HCT116 (cell line): Measurements from ENCODE around the gene DOK6.

Experiments
- EZH2phosphoT487 ChIP-seq: fragments of 200-600 bp; IDR thresholded peaks from 2 replicates; pipeline ENCODE4 v1.6.1; 2018; ENCODE audit warnings: antibody characterized with exemption, borderline replicate concordance
- JUND ChIP-seq: IDR thresholded peaks from 2 replicates; pipeline ENCODE4 v1.6.1; 2012
- POLR2A ChIP-seq: IDR thresholded peaks from 2 replicates; pipeline ENCODE4 v1.7.0; 2011; ENCODE audit warnings: borderline replicate concordance; ENCODE audit not compliant: insufficient read depth, insufficient read length; ENCODE audit errors: extremely low read depth
- SRF ChIP-seq: IDR thresholded peaks from 2 replicates; pipeline ENCODE4 v1.6.1; 2012; ENCODE audit warnings: low read depth
- YY1 ChIP-seq: IDR thresholded peaks from 2 replicates; pipeline ENCODE4 v1.6.1; 2011; ENCODE audit warnings: low read length, low read depth, moderate library complexity, mild to moderate bottlenecking; ENCODE audit not compliant: insufficient replicate concordance; ENCODE audit errors: extremely low read depth
- TF ChIP-seq, protein P1 (sequence below), 3 experiments: fragments of 200-600 bp in 1 of 3; sonication (generic) in 1 of 3; IDR thresholded peaks in 2 of 3; conservative IDR thresholded peaks in 1 of 3; 2 replicates each; pipeline ENCODE4 v1.5.1; 2012 to 2017; ENCODE audit warnings: low read depth in 2 of 3, low read length in 2 of 3, antibody characterized with exemption in 1 of 3, borderline replicate concordance in 1 of 3, control low read depth in 1 of 3, mild to moderate bottlenecking in 1 of 3, mixed read lengths in 1 of 3, mixed run types in 1 of 3, moderate library complexity in 1 of 3; ENCODE audit not compliant: insufficient read depth in 1 of 3

DNA sequence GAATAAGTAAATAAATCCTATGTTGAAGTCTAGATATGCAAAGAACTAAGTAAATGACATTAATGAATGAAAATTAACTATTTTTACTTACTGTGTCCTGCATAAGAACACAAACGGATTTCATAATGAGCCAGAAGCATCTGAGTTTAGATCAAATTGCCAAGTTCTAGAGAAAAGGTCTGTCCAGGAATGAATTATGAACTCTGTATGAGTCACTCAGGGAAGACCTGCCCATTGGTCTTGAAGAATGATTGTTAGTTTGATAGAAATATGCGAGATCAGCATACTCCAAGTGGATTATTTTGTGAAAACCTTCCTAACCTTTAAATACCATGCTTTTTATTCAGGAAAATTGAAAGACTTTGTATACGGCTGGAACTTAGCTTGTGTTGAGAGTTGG is 189.5 kb downstream of the DOK6 start:
- TF ChIP-seq, protein P1, sequence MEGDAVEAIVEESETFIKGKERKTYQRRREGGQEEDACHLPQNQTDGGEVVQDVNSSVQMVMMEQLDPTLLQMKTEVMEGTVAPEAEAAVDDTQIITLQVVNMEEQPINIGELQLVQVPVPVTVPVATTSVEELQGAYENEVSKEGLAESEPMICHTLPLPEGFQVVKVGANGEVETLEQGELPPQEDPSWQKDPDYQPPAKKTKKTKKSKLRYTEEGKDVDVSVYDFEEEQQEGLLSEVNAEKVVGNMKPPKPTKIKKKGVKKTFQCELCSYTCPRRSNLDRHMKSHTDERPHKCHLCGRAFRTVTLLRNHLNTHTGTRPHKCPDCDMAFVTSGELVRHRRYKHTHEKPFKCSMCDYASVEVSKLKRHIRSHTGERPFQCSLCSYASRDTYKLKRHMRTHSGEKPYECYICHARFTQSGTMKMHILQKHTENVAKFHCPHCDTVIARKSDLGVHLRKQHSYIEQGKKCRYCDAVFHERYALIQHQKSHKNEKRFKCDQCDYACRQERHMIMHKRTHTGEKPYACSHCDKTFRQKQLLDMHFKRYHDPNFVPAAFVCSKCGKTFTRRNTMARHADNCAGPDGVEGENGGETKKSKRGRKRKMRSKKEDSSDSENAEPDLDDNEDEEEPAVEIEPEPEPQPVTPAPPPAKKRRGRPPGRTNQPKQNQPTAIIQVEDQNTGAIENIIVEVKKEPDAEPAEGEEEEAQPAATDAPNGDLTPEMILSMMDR (IDR thresholded peaks at IDR 0.05 in 2 of 3, conservative IDR thresholded peaks at IDR 0.05 in 1 of 3; ENCODE audit: borderline replicate concordance in 1 of 3, insufficient read depth in 1 of 3, low read depth in 2 of 3, low read length in 2 of 3) = no peak
- no peak for TF ChIP-seq SRF
- no peak for TF ChIP-seq JUND
- TF ChIP-seq EZH2phosphoT487 = no peak
- no peak for TF ChIP-seq POLR2A
- no peak for TF ChIP-seq YY1
